ENCODE results near the gene CSNK1G2.

- TF ChIP-seq SUZ12 (IDR thresholded peaks at IDR 0.05) (no peak), FOXM1 (IDR thresholded peaks at IDR 0.05; ENCODE audit: borderline replicate concordance) (no peak), PKNOX1 (IDR thresholded peaks at IDR 0.05) (no peak), FOXA1 (IDR thresholded peaks at IDR 0.05) (no peak), TARDBP (IDR thresholded peaks at IDR 0.05) (no peak), BHLHE40 (IDR thresholded peaks at IDR 0.05; ENCODE audit: borderline replicate concordance) (no peak), SP1 (IDR thresholded peaks at IDR 0.05) (no peak), NFRKB (IDR thresholded peaks at IDR 0.05) (no peak), ELF4 (IDR thresholded peaks at IDR 0.05) (no peak), HDGF (IDR thresholded peaks at IDR 0.05; ENCODE audit: borderline replicate concordance) (no peak), FOXK2 (IDR thresholded peaks at IDR 0.05) (no peak), ZNF384 (IDR thresholded peaks at IDR 0.05) (no peak)
Observed at GRCh38 chr19:1977120-1977519, 36.1 kb downstream of the CSNK1G2 start.
